Stimulated activated CD4-positive, alpha-beta T cell treated with anti-CD3 and anti-CD28 coated beads, Interleukin-12 subunit alpha, Interleukin-12 subunit beta, amount 100 ng/mL, for 48 hours (primary cell): ENCODE measurements around the gene RPL36AL.
"Not testable (repeated sequence)": the region's sequence is repeated elsewhere in the genome, so short reads cannot be mapped to it uniquely, and the experiment has no call there.

Experiments
- DNase-seq, 3 donors: peaks; one replicate each; pipeline ENCODE4 v3.0.0-alpha.2; 2020; ENCODE audit warnings: low read depth in 2 of 3, low spot score in 1 of 3

The RPL36AL gene

DNA sequence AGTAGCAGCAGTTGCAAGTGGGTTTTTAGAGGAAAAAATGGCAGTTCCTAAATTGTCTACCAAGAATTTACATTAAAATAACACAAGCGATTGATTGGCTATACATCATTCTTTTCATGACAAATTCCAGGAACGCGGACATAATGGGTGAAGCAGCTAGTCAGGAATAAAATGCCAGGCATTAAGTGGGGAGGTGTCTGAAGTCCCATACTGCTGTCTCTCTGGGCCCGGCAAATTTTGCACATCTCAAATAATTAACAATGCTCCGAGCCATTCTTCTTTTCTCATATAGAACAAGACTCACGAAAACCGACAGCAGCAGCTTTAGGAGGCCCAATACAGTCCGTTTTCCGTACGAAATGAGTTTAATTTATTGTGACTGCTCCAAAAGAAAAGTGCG, 696 bp downstream of the RPL36AL start:
- DNase-seq: no peak

DNA sequence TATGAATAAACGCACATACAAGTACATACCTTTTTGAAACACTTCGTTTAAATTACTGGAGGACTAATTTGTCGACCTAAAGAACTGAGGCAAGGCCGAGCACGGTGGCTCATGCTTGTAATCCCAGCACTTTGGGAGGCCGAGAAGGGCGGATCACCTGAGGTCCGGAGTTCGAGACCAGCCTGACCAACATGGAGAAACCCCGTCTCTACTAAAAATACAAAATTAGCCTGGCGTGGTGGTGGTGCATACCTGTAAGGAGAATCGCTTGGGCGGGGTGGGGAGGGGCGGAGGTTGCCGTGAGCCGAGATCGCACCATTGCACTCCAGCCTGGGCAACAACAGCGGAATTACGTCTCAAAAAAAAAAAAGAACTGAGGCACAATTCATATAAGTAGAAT, 1.2 kb downstream of the RPL36AL start:
- DNase-seq: not testable (repeated sequence)

DNA sequence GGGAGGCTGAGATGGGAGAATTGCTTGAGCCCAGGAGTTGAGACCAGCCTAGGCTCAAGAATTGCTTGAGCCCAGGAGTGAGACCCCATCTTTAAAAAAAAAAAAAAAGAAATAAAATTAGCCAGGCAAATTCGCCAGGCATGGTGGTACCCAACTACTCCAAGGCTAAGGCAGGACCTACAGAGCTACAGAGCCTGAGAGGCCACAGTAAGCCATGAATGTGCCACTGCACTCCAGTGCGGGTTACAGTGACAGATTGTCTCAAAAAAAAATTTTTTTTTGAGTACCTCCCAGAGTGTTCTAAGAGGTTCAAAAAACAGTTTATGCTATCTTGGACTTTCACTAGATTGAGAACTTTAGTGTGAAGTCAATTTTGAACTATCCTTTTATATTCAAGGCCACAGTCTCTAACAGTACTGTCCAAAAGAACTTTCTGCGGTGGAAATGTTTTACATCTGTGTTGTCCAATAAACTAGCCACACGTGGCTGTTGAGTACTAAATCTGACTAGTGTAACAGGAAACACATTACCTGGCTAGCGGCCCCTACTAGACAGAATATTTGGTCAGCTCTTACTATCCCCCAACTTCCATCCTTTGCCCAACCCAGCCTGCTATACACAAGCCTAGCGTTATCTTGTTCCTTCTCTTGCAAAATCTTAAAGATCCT, 2.4 kb downstream of the RPL36AL start:
- no peak for DNase-seq

DNA sequence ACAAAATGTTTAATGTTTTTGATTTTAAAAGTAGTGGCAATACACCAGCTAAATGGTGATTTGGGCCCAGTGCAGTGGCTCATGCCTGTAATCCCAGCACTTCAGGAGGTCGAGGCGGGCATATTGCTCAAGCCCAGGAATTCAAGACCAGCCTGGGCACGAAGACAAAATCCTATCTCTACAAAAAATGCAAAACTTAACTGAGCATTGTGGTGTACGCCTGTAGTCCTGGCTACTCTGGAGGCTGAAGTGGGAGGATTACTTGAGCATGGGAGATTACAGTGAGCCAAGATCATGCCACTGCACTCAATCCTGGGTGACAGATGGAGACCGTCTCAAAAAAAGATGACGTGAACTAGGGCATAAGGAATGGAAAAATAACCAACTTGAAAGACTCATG, 4.7 kb downstream of the RPL36AL start:
- DNase-seq: no peak

DNA sequence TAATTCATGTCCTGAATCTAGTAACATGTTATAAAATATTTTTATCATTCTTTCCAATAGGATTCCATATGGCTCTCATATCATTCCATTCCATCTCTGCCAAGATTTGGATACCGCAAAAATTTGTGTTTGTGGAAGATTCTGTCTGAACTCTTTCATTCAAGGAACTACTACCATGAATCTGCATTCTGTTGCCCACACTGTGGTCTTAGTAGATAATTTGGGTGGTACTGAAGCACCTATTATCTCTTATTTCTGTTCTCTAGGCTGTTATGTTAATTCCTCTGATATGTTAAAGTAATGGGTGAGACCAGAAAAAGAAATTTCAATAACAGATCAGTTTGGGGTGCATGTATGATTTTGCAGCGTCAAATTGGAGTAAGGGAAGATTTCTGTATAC, 6.2 kb downstream of the RPL36AL start:
- no peak for DNase-seq

DNA sequence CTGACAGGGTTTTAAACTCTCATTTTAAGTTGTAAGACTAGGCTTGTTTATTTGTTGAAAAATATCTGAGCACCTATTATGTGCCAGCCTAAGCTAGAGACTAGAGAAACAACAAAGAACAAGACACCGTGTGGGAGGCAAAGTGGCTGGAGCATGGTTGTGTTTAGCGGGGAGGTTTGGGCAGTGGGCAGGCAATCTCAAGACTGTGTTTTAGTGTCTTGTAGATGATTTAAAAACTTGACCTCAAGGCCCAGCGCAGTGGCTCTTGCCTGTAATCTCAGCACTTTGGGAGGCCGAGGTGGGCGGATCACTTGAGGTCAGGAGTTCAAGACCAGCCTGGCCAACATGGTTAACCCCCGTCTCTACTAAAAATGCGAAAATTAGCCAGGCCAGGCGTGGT, 7.8 kb downstream of the RPL36AL start:
- DNase-seq: no peak

DNA sequence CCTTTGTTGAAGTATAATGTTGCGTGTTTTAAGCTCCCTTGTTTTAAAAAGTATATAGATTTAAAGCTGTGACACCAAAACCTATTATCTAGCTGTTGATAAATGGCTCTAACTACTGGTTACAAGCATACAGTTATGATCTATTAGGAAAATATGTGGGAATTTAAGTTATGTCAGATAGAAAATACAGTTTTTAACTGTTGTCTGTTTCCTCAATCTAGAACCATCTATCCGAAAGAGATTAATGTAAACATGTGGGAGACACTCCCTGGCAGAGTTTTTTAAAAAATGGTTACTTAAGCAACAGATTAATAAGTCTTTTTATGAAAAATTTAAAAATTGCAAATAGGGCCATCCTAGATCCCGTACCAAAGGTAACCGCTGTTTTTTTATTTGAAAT, 8.2 kb downstream of the RPL36AL start:
- DNase-seq: no peak

DNA sequence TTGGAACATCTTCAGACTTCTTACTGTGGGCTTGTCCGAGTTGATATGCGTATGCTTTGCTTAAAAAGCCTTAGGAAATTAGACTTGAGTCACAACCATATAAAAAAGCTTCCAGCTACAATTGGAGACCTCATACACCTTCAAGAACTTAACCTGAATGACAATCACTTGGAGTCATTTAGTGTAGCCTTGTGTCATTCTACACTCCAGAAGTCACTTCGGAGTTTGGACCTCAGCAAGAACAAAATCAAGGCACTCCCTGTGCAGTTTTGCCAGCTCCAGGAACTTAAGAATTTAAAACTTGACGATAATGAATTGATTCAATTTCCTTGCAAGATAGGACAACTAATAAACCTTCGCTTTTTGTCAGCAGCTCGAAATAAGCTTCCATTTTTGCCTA, 12.8 kb downstream of the RPL36AL start:
- no peak for DNase-seq

DNA sequence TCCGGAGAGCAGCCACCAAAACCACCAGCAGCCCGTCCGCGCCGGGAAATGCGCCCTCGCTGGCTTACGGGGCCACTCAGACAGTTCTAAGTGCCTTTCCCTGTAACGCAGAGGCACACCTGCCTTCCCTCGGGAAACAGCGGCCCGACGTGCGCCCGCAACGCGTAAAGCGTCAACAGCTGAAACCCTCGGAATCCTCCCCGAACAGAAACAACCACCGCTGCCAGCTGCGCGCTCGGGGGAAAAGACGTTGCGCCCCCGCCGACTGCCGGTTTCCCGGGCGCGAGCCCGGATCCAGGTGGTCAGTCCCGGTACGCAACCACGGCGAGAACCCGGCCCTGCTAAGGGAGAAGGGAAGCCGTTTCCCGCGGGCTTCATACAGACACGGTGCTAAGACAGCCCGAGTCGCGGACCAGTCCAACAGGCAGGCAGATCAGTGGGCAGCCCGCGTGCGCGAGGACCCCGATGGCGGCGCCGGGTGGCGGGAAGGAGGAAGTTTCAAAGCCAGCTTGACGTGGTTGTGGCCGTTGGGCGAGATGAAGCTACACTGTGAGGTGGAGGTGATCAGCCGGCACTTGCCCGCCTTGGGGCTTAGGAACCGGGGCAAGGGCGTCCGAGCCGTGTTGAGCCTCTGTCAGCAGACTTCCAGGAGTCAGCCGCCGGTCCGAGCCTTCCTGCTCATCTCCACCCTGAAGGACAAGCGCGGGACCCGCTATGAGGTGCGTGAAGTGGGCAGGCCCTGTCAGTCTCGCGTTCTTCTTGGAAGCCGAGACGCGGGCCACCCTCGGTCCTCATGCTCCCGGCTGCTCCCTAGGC, 21.7 kb downstream of the RPL36AL start, which contains the start of gene LRR1:
Gene LRR1 (plus strand): TSS at position 456 of the 816 bp plus-strand sequence. CDS start 81 bp downstream, at position 537.
- peak; percentile 73 to 86 (median 83) for DNase-seq

DNA sequence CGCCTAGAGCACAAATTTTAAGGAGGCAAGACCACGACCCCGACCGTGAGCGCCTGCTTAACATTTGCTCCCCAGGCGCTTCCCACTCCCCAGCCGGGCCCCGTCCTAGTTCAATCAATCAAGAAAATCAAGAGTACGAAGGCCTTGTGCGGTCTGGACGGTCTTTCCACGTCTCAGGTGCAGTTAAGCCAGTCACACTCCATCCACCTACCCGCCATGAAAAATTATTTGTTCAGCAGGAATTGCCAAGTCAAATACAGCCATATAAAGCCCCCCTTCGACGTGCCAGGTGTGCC, 22.3 kb downstream of the RPL36AL start:
- no peak for DNase-seq

DNA sequence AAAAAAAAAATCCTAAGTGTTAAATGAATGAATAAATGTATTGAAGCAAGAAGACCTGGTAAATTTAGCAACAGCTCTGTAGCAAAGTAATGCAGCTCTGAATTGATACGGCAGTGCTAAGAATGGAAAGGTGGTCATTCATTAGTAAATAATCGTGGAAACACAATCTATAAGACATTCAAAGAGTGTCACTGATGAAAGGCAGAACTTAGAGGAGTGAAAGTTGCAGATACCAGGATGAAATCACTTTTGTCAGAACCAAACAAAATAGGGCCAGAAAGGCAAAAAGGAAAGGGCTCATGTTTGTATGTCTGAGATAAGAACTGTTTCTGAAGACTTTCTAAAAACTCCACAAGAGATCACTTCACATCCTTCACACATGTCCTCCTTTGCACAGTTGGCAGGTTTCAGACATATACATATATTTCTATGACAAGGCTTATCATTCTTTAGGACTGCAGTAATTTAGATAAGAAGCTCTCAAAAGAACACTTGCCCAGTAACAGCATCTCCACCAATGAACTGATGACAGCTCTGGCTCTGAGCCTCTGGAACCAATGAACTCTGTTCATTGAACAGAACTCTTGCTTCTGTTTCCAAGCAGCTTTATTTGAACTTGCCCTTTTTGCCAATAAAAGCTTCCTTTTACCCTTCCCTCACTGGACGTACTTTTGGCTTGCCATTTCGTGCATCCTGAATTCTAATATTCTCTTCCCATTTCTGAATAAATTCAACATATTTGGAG, 25.9 kb downstream of the RPL36AL start:
- DNase-seq: no peak

DNA sequence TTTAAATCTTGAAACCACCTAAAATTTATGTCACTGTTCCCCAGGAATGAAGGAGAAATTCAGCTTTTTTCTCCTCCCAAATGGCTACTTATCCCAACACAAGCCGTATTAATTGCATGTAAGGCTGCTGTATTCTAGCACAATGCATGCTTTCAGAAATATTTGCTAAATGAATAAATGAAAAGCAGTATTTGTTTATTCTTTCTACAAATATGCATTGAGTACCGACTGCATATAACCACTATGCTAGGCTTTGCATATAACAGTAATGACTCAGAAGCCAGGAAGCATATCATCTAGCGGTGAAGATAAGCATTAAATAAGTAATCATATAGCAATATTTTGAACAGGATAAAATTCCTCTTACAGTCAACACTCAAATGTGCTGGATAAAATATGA, 27.4 kb downstream of the RPL36AL start:
- DNase-seq: no peak

DNA sequence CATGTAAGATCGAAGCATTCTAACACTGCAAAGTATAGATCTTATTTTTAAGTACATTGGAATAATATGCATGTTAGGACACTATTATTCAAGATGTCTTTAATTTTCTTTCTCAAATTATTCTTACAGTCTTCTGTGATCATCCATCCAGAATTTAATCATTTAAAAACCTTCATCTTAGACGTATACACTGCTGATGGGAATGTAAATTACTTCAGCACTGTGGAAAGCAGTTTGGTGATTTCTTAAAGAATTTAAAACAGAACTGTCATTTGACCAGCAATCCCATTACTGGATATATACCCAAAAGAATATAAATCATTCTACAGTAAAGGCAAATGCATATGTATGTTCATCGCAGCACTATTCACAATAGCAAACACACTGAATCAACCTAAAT, 31.0 kb downstream of the RPL36AL start:
- no peak for DNase-seq

DNA sequence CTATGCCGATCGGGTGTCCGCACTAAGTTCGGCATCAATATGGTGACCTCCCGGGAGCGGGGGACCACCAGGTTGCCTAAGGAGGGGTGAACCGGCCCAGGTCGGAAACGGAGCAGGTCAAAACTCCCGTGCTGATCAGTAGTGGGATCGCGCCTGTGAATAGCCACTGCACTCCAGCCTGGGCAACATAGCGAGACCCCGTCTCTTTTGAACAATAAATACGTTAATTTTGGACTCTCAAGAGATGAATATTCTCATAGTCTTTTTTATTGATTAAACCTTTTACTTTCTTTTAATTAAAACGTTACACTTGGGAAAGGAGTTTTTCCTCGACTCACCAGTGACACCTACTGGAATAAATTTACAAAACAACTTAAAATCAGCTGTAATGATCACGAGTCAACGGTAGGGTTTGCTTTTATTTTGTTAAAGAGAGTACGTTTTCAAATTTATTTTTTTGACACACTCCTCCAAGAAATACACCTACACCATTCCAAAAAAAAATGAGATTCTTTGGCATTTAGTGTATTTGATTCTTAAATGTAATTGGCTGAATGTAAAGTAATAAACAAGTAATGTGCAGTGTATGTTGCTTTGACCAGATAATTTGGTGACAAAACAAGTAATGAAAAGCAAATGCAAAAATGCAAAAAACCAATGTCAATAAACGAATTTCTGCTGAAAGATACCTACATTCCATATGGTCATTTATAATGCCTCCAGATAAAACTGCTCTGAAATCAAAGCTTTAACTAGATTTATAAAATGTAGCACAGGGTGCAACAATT, 33.6 kb downstream of the RPL36AL start:
- DNase-seq: peak in 2 of 3 donors; percentile 43 to 44

DNA sequence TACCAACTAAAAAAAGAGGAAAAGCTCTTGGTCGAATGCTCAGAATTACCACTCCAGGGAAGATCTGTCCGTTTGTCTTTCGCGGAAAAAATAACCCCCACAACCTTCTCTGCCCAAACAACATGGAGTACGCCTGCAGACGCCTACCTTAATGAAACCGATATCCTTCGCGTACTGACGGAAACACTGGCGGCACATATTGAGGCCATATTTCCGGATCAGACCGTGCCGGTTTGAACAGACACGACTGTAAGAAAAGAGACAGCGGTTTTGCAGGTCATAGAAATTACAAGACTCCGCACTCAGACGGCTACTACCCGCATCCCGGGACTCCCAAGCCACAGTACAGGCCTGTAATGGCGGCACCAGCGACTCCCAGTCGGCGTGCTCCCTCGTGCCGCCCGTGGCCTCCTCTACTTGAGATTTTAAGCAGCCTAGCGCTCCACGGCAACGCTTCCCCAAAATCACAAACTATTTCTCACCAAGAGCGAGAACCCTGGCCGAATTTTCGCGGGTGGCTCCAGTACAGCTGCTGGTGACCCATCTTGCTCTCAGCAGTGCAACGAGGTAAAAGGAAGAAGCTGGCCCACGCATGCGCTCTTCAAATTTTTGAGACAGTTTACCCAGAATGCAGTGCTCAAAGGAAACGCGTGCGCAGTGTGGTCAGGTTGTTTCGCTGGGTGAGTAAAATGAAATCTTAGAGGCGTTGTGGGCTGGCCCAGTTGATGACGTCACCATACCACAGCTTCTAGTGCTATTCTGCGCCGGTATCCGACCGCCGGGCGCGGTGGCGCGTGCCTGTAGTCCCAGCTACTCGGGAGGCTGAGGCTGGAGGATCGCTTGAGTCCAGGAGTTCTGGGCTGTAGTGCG, 34.4 kb downstream of the RPL36AL start, which contains the start of gene RPS29:
Gene RPS29 (minus strand): TSS at position 578 of the 870 bp plus-strand sequence. CDS start 34 bp downstream, at position 544.
- DNase-seq: peak; percentile 95 to 99 (median 98)

DNA sequence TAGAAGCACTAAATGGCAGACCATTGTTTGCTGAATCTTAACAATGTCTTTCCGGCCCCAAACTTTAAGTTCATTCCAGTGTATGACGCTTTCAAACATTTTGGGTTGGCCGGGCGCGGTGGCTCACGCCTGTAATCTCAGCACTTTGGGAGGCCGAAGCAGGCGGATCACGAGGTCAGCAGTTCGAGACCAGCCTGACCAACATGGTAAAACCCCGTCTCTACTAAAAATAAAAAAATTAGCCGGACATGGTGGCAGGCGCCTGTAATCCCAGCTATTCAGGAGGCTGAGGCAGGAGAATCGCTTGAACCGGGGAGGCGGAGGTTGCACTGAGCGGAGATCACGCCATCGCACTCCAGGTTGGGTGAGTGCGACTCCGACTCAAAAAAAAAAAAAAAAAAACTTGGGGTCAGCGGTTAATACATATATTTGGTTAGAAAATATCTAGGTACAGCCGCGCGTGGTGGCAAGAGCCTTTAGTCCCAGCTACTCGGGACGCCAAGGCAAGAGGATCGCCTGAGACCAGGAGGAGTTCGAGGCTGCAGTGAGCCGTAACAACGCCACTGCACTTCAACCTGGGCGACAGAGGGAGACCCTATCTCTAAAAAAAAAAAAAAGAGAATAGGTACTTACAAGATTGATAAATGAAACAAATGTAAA, 35.3 kb downstream of the RPL36AL start:
- DNase-seq: not testable (repeated sequence)

DNA sequence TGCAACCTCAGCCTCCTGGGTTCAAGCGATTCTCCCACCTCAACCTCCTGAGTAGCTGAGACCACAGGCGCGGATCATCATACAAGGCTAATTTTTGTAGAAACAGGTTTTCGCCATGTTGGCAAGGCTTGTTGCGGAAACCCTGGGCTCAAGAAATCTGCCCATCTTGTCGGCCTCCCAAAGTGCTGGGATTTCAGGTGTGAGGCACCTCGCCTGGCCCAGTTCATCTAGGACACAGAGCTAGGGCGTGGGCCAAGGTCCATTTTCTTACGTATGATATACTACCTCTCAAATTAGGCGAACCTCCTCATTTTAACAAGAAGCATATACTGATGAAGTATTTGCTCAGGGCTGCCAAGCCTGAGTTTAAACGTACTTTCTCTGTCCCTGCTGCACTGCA, 36.4 kb downstream of the RPL36AL start:
- DNase-seq: no peak

DNA sequence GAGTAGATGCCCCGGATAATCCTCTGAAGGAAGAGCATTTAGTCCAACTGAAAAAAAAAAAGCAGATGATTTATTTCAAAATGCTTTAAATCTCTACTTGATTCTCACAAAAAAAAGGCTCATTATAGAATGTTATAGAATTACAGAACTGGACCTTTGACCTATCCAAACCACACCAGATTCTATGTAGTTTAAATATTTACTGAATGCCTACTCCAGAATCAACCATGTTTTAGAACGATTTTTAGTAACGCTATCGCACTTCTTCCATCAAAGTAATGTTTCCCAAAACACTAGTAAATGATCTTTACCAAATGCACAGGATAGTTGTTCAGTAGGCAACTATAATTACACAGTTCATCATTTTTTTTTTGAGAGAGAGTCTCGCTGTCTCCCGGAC, 36.8 kb downstream of the RPL36AL start:
- DNase-seq: no peak

DNA sequence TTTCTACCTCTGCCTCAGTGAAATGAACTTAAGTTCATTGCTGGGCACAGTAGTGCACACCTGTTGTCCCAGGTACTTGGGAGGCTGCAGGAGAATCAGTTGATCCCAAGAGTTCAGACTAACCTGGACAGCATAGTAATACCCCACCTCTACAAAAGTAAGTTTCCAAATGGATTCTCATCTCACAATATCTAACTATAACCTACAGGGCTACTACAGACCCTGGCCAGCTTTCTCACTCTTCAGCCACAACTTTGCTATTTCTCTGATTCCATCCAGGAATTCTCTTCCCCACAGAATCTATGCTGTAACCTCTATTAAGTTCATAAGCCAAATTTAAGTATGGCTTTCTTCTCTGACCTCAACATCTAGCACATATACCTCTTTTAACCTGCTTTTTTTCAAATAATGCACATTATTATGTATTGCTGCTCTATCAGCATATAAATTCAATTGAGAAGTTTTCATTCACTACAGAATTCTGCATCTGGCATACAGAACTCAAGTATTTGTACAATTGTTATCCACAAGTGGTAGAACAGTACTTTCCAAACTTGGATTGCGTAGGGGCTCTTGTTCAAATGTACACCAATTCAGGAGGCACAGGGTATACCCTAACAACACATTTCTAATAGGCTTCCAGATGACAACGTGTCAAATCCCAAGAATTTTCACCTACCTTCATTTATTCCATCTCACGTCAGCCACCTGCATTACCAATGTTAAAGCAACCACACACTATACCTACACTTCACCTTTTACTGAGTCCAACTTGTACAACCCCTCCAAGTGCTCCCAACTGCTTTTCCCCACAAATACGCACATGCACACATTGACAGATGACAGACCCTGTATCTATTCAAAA, 38.1 kb downstream of the RPL36AL start:
- no peak for DNase-seq
